Kidney epithelial cell (primary cell): ENCODE data around the gene CDC25C. TPM values are rescaled to one million over a fixed set of nuclear protein-coding genes. Genes with fewer than 3 reads are reported as not detected.

Experiments
- DNase-seq: peaks from one replicate; pipeline ENCODE4 v3.0.0-alpha.2; 2010; ENCODE audit warnings: low read depth
- H3K27me3 ChIP-seq: 2 replicates; pipeline ENCODE4 v1.6.0; 2011; ENCODE audit warnings: low read length; ENCODE audit not compliant: control insufficient read depth, insufficient read depth
- H3K36me3 ChIP-seq: 2 replicates; pipeline ENCODE4 v1.5.1; 2011; ENCODE audit warnings: low read length; ENCODE audit not compliant: control insufficient read depth, insufficient read depth
- H3K4me3 ChIP-seq: 2 replicates; pipeline ENCODE4 v1.5.1; 2011; ENCODE audit warnings: low read depth, mild to moderate bottlenecking, control low read depth, low read length
- CTCF ChIP-seq: IDR thresholded peaks from 2 replicates; pipeline ENCODE4 v1.5.1; 2011; ENCODE audit warnings: mild to moderate bottlenecking, moderate library complexity, low read length, control low read depth, inconsistent platforms; ENCODE audit not compliant: insufficient read depth, poor library complexity, severe bottlenecking
- total RNA-seq: library from RNA; depleted of rRNA; stranded (reverse); fragments of >200 nt; gene quantifications from 2 replicates; pipeline ENCODE4 v1.2.3, GENCODE V29; 2015

CDC25C gene
- total RNA-seq, 1 donor from 2014 or later, result 2.0 TPM

GRCh38 chr5:138344887-138345622 lies 13.5 kb upstream of the CDC25C start:
- no peaks in the 10 kb centered on the region for H3K27me3 ChIP-seq

GRCh38 chr5:138340008-138340407 lies 8.4 kb upstream of the CDC25C start:
- Histone ChIP-seq H3K27me3 (no peaks in the 10 kb centered on the region), H3K36me3 (peaks cover 3% of the 10 kb centered on the region), H3K4me3 (no peak overlapping the region)
- no peak for TF ChIP-seq CTCF
- DNase-seq, result no peak

More at GRCh38 chr5:138344887-138345622, 13.5 kb upstream of the CDC25C start:
- no peak overlapping the region for H3K4me3 ChIP-seq
- no peak for DNase-seq
- peaks cover 3% of the 10 kb centered on the region for H3K36me3 ChIP-seq
- TF ChIP-seq CTCF, result no peak

GRCh38 chr5:138339464-138339863 lies 7.9 kb upstream of the CDC25C start:
- Histone ChIP-seq H3K27me3 (no peaks in the 10 kb centered on the region), H3K4me3 (peak overlapping the region; percentile 79), H3K36me3 (peaks cover 3% of the 10 kb centered on the region)
- no peak for DNase-seq
- TF ChIP-seq CTCF, result no peak

GRCh38 chr5:138339091-138339456 lies 7.5 kb upstream of the CDC25C start:
- TF ChIP-seq CTCF, result no peak
- peak overlapping the region; percentile 79 for H3K4me3 ChIP-seq

GRCh38 chr5:138338411-138339090 lies 6.9 kb upstream of the CDC25C start:
- no peak for TF ChIP-seq CTCF
- DNase-seq, result no peak
- Histone ChIP-seq H3K27me3 (no peaks in the 10 kb centered on the region), H3K36me3 (peaks cover 3% of the 10 kb centered on the region), H3K4me3 (peak overlapping the region; percentile 79)

More at GRCh38 chr5:138339091-138339456, 7.5 kb upstream of the CDC25C start:
- Histone ChIP-seq H3K27me3 (no peaks in the 10 kb centered on the region), H3K36me3 (peaks cover 3% of the 10 kb centered on the region)
- DNase-seq, result no peak
